ENCODE data around the gene MAT2A.
A peak's percentile ranks its signal among the peaks of the same experiment; 100 is the strongest.
"Not testable (repeated sequence)": the region's sequence is repeated elsewhere in the genome, so short reads cannot be mapped to it uniquely, and the experiment has no call there.

The MAT2A gene

DNA sequence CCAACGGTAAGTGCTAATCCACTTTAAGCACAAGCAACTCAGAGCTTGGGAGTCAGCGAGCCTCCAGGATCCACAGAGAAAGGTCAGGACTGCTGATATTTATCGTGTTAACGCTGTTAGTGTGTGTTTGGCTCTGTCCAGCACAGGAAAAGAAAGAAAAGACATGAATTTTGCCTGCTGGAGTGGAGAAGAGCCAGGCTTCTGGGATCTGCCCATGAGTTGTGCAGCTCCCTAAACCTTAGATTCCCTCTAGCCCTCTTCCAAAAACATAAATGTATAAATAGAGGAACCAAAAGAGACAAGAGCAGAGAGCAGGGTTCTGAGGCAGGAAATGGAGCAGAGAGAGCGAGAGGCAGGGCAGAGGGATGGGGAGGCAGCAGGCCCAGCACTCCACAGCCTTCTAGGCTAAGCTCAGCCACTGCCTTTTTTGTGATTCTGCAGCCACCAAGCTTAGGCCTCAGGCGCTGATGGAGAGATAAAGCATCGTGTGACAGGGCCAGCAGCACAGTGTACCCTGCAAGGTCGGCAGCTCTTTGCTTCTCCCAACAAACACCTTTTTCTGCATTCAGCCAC is 14.5 kb upstream of the MAT2A start:
- DNase-seq, result no peak

DNA sequence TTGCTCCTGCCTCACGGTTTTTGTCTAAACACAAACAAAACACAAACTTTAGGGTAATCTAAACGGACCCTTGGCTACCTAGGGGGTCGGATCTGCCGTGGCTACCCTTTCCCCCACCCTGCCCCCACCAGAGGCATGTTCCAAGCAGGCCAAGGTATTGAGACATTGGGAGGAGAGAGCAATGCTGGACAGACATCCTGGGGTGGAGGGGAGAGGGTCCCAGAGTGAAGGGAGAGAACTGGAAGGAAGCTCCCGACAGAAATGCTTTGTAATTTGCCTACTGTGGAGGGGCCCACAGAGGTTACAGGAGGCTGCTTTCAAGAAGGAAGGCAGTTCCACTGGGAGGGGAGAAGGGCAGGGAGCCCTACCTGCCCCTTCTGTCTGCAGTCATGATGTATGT is 13.9 kb upstream of the MAT2A start:
- DNase-seq, result no peak

DNA sequence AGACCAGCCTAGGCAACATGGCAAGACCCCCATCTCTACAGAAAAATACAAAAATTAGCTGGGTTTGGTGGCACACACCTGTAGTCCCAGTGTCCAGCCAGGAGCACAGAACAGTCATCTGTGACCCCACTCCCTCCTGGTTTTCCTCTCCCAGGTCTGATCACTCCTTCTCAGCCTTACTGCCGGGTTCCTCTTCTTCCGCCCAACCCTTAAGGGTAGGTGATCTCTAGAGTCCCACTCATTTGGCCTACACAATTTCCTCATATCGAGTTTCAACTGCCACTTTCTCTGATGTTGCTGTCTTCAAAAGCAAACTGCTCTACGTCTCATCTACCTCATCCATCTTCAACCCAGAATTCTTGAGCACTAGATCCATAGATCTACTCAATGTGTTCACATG is 13.4 kb upstream of the MAT2A start:
- no peak for DNase-seq

DNA sequence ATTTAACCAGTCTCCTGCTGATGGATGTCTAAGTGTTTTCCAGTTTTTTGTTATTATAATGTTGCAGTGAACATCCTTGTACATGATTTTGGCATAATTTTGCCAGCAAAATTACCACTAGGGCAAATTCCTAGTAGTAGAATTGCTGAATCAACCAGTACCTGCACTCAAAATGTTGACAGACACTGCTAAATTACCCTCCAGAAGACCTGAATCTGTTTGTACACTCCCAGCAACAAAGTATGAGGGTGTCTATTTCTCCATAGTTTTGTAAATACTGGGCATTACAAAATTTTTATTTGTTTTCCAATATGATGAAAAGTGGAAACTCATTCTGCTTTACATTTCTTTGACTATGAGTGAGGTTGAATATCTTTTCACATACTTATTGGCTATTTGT is 11.2 kb upstream of the MAT2A start:
- no peak for DNase-seq

GRCh38 chr2:85528355-85528754 is 10.6 kb upstream of the MAT2A start:
- no peak for DNase-seq

DNA sequence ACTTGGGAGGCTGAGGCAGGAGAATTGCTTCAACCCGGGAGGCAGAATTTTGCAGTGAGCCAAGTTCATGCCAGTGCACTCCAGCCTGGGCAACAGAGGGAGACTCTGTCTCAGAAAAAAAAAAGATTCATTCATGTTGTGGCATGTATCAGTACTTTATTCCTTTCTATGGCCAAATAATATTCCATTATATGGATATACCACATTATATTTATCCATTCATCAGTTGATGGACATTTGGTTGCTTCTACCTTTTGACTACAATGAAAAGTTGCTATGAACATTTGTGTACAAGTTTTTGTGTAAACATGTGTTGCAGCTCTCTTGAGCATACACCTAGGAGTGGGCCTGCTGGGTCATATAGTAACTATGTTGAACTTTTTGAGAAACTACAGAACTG is 9.2 kb upstream of the MAT2A start:
- no peak for DNase-seq

GRCh38 chr2:85531589-85531988 is 7.4 kb upstream of the MAT2A start:
- no peak for DNase-seq

DNA sequence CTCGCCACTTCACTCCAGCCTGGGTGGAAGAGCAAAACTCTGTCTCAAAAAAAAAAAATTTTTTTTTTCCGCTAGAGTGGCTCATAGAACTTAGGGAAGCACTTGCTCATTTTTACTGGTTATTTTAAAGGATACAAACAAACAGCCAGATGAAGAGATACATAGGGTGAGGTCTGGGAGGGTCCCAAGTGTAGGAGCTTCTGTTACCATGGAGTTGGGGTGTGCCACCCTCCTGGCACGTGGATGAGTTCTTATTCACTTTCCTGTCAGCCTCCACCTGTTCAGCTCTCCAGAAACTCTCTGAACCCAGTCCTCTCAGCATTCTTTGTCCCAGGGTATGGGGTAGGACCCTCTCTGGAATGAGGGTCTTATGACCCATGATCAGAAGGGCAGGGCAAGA is 4.9 kb upstream of the MAT2A start:
- no peak for DNase-seq

- DNase-seq, result no peak
Observed at GRCh38 chr2:85534881-85535280, 4.1 kb upstream of the MAT2A start.

GRCh38 chr2:85536479-85536878 is 2.5 kb upstream of the MAT2A start:
- no peak for DNase-seq

- DNase-seq, result no peak
Observed at GRCh38 chr2:85537600-85538506, 1.1 kb upstream of the MAT2A start.

DNA sequence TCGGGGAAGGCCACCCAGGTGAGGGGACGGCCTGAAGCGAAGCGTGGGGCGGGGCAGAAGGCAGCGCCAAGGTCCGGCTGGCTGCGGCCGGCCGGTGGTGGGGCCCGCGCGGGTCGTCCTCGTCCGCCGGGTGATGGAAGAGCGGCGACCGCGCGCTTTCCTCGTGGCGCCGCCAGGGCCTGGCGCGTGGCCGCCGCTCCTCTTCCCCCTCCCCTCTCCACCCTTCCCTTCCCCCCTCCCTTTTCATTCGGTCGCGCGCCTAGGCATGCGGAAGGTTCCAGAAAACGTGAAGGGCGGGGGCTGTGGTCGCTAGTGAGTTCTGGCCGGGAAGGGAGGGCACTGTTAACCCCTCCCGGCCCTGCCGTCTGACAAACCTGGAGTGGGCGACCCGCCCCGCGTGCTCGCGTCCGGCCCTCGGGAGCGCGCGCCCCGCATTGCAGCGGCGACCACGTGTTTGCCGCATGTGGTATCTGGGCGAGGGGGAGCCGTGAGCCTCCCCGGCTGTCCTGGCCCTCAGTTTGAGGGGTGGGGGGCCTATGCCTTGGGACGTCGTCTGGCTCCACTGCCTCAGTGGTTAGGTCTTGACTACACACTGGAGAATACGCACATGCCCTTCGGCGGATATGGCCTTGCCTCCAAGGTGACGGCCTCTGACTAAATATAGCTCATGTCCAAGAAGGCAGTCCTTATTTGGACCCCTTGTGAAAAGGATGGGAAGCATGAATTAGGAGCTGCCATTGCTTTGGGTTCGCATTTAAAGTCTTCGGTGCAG is 579 bp downstream of the MAT2A start:
- DNase-seq, result peak; percentile 82

DNA sequence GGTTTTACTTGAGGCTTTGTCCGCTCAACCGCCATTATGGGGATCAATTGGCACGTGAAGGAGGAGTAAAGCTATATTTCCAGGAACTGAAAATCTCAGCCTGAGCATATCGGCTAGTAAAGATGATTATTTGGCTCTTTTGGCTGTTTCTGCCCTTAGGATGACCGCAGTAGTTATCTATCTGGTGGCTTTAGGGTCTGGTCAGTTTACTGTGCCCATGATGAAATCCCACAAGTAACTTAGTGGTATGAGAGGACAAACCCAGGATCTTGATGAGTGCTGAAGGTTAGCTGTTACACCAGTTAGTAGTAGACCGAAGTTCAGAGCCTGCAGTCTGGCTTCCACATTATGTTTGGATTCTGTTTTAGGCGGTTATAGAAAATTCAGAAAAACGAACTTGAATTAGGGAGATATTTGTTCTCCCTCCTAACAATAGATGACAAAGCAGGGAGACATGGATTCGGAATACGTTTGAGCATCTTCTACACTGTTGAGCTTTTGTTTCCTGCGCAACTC is 1.2 kb downstream of the MAT2A start:
- no peak for DNase-seq

GRCh38 chr2:85541262-85541661 is 2.3 kb downstream of the MAT2A start:
- no peak for DNase-seq

GRCh38 chr2:85541753-85542457 is 2.9 kb downstream of the MAT2A start:
- no peak for DNase-seq

GRCh38 chr2:85542777-85543176 is 3.8 kb downstream of the MAT2A start:
- DNase-seq, result no peak

- DNase-seq, result not testable (repeated sequence)
Observed at GRCh38 chr2:85544254-85544691, 5.3 kb downstream of the MAT2A start.

DNA sequence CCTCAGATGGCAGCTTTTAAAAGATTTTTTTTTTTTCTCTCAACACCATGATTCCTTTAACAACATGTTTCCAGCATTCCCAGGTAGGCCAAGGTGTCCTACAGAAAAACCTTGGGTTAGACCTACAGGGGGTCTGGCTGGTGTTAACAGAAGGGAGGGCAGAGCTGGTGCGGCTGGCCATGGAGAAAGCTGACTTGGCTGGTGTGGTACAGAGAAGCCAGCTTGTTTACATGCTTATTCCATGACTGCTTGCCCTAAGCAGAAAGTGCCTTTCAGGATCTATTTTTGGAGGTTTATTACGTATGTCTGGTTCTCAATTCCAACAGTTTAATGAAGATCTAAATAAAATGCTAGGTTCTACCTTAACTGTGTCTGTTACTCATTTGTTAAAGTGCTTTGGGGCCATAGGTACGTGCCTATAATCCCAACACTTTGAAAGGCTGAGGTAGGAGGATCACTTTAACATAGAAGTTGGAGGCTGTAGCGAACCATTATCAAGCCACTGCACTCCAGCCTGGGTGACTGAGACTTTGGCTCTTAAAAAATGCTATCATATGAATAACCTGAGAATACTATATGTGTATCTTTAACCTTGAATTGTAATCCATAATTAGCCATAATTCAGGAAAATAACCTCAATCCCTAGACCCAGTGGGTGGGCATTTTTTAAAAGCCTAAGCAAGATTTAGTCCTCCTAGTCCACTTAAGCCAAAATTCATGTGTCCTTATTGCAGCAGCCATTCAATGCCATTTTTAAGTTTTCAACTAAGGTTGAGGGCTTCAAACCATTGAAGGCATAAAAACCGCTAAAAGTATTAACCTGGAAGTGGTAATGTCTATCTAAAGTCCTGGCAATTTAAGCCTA is 6.2 kb downstream of the MAT2A start:
- DNase-seq, result not testable (repeated sequence)

GRCh38 chr2:85545780-85546240 is 6.8 kb downstream of the MAT2A start:
- DNase-seq, result no peak

GRCh38 chr2:85547089-85547858 is 8.3 kb downstream of the MAT2A start:
- no peak for DNase-seq

All from CD4-positive, alpha-beta T cell treated with Interleukin-17A for 1 hour (primary cell).